HepG2 (cell line): Measurements from ENCODE around the gene ACTN4. TPM values are rescaled to one million over a fixed set of nuclear protein-coding genes. Genes with fewer than 3 reads are reported as not detected.

Source experiments
- CAMTA2 ChIP-seq: sonication (generic); formaldehyde crosslinking; IDR thresholded peaks from 2 replicates; pipeline ENCODE4 v1.4.0; 2020; ENCODE audit warnings: mild to moderate bottlenecking, missing genetic modification reagents, borderline replicate concordance
- EED ChIP-seq: sonication (generic); formaldehyde crosslinking; IDR thresholded peaks from 2 replicates; pipeline ENCODE4 v1.5.0; 2020; ENCODE audit warnings: mild to moderate bottlenecking, missing genetic modification reagents
- HNRNPK ChIP-seq: fragments of 200-400 bp; formaldehyde crosslinking; IDR thresholded peaks from 2 replicates; pipeline ENCODE4 v1.6.1; 2018; ENCODE audit warnings: low read length, low read depth, moderate library complexity, mild to moderate bottlenecking; ENCODE audit not compliant: poor library complexity, severe bottlenecking
- KDM5A ChIP-seq: fragments of 200-600 bp; sonication (generic); IDR thresholded peaks from 2 replicates; pipeline ENCODE4 v1.7.0; 2018; ENCODE audit warnings: antibody characterized with exemption, mild to moderate bottlenecking, low read length, borderline replicate concordance
- PHF8 ChIP-seq: sonication (generic); formaldehyde crosslinking; IDR thresholded peaks from 2 replicates; pipeline ENCODE4 v1.5.0; 2020; ENCODE audit warnings: missing genetic modification reagents
- POLR2A ChIP-seq, 2 experiments: IDR thresholded peaks; 2 replicates each; pipeline ENCODE4 v1.6.1; 2011; ENCODE audit warnings: low read depth in 2 of 2, low read length in 2 of 2, mild to moderate bottlenecking in 1 of 2, moderate library complexity in 1 of 2; ENCODE audit not compliant: insufficient read depth in 1 of 2
- POLR2AphosphoS2 ChIP-seq: IDR thresholded peaks from 2 replicates; pipeline ENCODE4 v1.6.1; 2011; ENCODE audit warnings: low read depth, low read length, improper control_type of control experiment
- RARG ChIP-seq: sonication (generic); formaldehyde crosslinking; IDR thresholded peaks from 2 replicates; pipeline ENCODE4 v1.4.0; 2020; ENCODE audit warnings: low read depth, mild to moderate bottlenecking, missing genetic modification reagents
- TAF1 ChIP-seq: sonication (generic); formaldehyde crosslinking; IDR thresholded peaks from 2 replicates; pipeline ENCODE4 v1.4.0; 2020; ENCODE audit warnings: missing genetic modification reagents
- ZIK1 ChIP-seq: sonication (generic); formaldehyde crosslinking; IDR thresholded peaks from 2 replicates; pipeline ENCODE4 v1.5.0; 2020; ENCODE audit warnings: mild to moderate bottlenecking, low read depth, missing genetic modification reagents, borderline replicate concordance
- ZNF232 ChIP-seq: sonication (generic); formaldehyde crosslinking; IDR thresholded peaks from 2 replicates; pipeline ENCODE4 v1.4.0; 2020; ENCODE audit warnings: missing genetic modification reagents, borderline replicate concordance
- ZNF354B ChIP-seq: sonication (generic); formaldehyde crosslinking; IDR thresholded peaks from 2 replicates; pipeline ENCODE4 v1.8.0; 2022; ENCODE audit warnings: mild to moderate bottlenecking, missing genetic modification reagents
- ZNF367 ChIP-seq: sonication (generic); formaldehyde crosslinking; IDR thresholded peaks from 2 replicates; pipeline ENCODE4 v1.4.0; 2020; ENCODE audit warnings: missing genetic modification reagents, borderline replicate concordance
- ZNF7 ChIP-seq: IDR thresholded peaks from 2 replicates; pipeline ENCODE4 v1.6.1; 2016; ENCODE audit warnings: missing biosample characterization, missing genetic modification reagents
- ZNF713 ChIP-seq: sonication (generic); formaldehyde crosslinking; IDR thresholded peaks from 2 replicates; pipeline ENCODE4 v1.4.0; 2020; ENCODE audit warnings: mild to moderate bottlenecking, missing genetic modification reagents
- ZNF749 ChIP-seq: sonication (generic); formaldehyde crosslinking; IDR thresholded peaks from 2 replicates; pipeline ENCODE4 v1.8.0; 2022; ENCODE audit warnings: mild to moderate bottlenecking, missing genetic modification reagents, moderate library complexity, borderline replicate concordance
- polyA plus RNA-seq, 8 experiments: library from polyadenylated mRNA; depleted of rRNA in 3 of 8; stranded (reverse) in 7 of 8; unstranded in 1 of 8; fragments of >200 nt; fragmentation: Illumina TruSeq in 4 of 8; extraction: Trizol in 4 of 8; gene quantifications; 2 replicates each; pipeline versions ENCODE4 v1.2.1 to v1.2.3, GENCODE V29; 2011 to 2016; ENCODE audit warnings: low read depth in 4 of 8, missing spikeins in 1 of 8, mixed read lengths in 1 of 8; ENCODE audit not compliant: insufficient read depth in 1 of 8
- total RNA-seq, 5 experiments: library from RNA; depleted of rRNA; stranded (reverse); fragments of >200 nt; fragmentation: Illumina TruSeq; extraction: Trizol; gene quantifications; 2 replicates each; pipeline ENCODE4 v1.2.3, GENCODE V29; 2016; ENCODE audit warnings: low read depth in 1 of 5
- TF ChIP-seq, protein P1 (sequence below): sonication (generic); formaldehyde crosslinking; IDR thresholded peaks from 2 replicates; pipeline ENCODE4 v1.4.0; 2020; ENCODE audit warnings: missing genetic modification reagents, borderline replicate concordance
- TF ChIP-seq, protein P2 (sequence below): sonication (generic); formaldehyde crosslinking; IDR thresholded peaks from 2 replicates; pipeline ENCODE4 v1.8.1; 2023; ENCODE audit warnings: mild to moderate bottlenecking, moderate library complexity, missing genetic modification reagents
- TF ChIP-seq, protein P3 (sequence below): sonication (generic); formaldehyde crosslinking; IDR thresholded peaks from 2 replicates; pipeline ENCODE4 v1.5.0; 2020; ENCODE audit warnings: missing genetic modification reagents
- TF ChIP-seq, protein P4 (sequence below): IDR thresholded peaks from 2 replicates; pipeline ENCODE4 v1.6.1; 2016; ENCODE audit warnings: missing biosample characterization, missing genetic modification reagents, low read depth
- TF ChIP-seq, protein P5 (sequence below): IDR thresholded peaks from 2 replicates; pipeline ENCODE4 v1.6.1; 2016; ENCODE audit warnings: low read depth, control low read depth

The ACTN4 gene
- total and polyA plus RNA-seq, 2 of the 13 experiments (the other 11 are each of a cell fraction or from before 2014, with no cell fraction given) = 171 to 192 TPM

DNA sequence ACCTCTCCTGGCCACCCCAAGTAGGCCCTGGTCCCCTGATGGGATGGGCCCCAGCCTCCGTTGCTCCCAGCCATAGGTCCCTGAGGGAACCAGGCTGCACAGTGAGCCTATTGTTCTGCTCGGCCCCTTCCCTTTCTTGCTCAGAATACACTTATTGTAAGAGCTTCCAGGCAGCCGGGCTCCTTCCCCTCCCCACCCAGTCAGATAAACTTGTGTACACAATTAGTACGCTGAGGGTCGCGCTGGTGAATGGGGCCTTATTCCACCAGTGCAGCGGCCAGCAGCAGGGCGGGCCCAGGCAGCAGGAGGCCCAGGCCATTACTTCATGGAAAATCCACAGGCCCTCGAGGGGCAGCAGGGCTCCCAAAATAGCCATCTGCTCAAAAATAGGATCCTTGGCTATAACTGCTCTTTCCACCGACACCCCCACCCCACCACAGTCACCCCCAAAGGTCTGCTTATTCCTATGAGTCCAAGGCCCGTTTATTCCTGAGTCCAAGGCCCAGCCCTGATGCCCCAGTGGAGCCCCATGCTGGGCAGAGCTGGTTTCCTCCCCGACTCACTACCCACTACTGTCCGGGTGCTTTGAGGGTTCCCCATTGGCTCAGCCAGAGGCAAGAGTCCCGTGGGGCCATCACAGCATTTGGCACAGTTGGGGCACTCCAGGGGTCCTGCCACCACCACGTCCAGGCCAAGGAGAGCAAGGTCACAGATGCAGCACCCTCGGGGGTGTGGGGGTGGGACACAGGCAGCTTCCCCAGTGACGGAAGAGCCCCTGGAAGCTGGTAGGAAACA lies 74.7 kb downstream of the ACTN4 start (continued):
- TF ChIP-seq, protein P1, sequence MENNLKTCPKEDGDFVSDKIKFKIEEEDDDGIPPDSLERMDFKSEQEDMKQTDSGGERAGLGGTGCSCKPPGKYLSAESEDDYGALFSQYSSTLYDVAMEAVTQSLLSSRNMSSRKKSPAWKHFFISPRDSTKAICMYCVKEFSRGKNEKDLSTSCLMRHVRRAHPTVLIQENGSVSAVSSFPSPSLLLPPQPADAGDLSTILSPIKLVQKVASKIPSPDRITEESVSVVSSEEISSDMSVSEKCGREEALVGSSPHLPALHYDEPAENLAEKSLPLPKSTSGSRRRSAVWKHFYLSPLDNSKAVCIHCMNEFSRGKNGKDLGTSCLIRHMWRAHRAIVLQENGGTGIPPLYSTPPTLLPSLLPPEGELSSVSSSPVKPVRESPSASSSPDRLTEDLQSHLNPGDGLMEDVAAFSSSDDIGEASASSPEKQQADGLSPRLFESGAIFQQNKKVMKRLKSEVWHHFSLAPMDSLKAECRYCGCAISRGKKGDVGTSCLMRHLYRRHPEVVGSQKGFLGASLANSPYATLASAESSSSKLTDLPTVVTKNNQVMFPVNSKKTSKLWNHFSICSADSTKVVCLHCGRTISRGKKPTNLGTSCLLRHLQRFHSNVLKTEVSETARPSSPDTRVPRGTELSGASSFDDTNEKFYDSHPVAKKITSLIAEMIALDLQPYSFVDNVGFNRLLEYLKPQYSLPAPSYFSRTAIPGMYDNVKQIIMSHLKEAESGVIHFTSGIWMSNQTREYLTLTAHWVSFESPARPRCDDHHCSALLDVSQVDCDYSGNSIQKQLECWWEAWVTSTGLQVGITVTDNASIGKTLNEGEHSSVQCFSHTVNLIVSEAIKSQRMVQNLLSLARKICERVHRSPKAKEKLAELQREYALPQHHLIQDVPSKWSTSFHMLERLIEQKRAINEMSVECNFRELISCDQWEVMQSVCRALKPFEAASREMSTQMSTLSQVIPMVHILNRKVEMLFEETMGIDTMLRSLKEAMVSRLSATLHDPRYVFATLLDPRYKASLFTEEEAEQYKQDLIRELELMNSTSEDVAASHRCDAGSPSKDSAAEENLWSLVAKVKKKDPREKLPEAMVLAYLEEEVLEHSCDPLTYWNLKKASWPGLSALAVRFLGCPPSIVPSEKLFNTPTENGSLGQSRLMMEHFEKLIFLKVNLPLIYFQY = peak; percentile 54; the same call in 1 of the 2 replicates
- TF ChIP-seq, protein P2, sequence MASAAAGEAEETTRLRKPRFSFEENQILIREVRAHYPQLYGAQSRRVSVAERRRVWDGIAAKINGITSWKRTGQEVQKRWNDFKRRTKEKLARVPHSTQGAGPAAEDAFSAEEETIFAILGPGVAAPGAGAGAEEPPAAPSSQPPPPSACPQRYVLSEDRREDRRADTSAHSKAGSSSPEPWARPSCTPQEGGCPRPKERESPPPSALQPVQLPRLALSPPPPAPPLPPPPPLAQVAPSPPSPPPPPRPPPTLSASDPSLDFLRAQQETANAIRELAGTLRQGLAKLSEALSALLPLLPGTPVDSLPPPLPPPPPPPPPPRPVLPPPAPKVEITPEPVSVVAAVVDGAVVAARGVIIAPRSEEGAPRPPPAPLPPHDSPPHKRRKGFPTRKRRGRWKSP (CRISPR knock-in tag) = no peak; the same call in 1 of the 2 replicates
- TF ChIP-seq EED (CRISPR knock-in tag) (no peak), ZNF713 (CRISPR knock-in tag) (no peak), POLR2AphosphoS2 (no peak), TAF1 (CRISPR knock-in tag) (no peak; the same call in 1 of the 2 replicates), HNRNPK (no peak), ZIK1 (CRISPR knock-in tag) (no peak), ZNF232 (CRISPR knock-in tag) (no peak; the same call in 1 of the 2 replicates), POLR2A (IDR thresholded peaks at IDR 0.05; ENCODE audit: insufficient read depth in 1 of 2, low read depth in 2 of 2, low read length in 2 of 2) (peak in 1 of 2 experiments; percentile 40; a peak in 1 of 4 replicates), ZNF354B (no peak), ZNF367 (no peak), RARG (CRISPR knock-in tag) (no peak), PHF8 (CRISPR knock-in tag) (peak; percentile 40; the same call in 1 of the 2 replicates), ZNF7 (no peak), KDM5A (no peak), CAMTA2 (CRISPR knock-in tag) (no peak), ZNF749 (CRISPR knock-in tag) (peak; percentile 53; the same call in 1 of the 2 replicates)
- TF ChIP-seq, protein P3, sequence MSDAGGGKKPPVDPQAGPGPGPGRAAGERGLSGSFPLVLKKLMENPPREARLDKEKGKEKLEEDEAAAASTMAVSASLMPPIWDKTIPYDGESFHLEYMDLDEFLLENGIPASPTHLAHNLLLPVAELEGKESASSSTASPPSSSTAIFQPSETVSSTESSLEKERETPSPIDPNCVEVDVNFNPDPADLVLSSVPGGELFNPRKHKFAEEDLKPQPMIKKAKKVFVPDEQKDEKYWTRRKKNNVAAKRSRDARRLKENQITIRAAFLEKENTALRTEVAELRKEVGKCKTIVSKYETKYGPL (CRISPR knock-in tag) = no peak
- TF ChIP-seq, protein P4, sequence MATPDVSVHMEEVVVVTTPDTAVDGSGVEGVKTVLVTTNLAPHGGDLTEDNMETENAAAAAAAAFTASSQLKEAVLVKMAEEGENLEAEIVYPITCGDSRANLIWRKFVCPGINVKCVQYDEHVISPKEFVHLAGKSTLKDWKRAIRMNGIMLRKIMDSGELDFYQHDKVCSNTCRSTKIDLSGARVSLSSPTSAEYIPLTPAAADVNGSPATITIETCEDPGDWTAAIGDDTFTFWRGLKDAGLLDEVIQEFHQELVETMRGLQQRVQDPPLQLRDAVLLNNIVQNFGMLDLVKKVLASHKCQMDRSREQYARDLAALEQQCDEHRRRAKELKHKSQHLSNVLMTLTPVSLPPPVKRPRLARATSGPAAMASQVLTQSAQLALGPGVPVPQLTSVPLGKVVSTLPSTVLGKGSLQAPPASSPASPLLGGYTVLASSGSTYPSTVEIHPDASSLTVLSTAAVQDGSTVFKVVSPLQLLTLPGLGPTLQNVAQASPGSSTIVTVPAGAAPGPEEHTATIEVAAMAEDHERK (CRISPR knock-in tag) = no peak
- TF ChIP-seq, protein P5, sequence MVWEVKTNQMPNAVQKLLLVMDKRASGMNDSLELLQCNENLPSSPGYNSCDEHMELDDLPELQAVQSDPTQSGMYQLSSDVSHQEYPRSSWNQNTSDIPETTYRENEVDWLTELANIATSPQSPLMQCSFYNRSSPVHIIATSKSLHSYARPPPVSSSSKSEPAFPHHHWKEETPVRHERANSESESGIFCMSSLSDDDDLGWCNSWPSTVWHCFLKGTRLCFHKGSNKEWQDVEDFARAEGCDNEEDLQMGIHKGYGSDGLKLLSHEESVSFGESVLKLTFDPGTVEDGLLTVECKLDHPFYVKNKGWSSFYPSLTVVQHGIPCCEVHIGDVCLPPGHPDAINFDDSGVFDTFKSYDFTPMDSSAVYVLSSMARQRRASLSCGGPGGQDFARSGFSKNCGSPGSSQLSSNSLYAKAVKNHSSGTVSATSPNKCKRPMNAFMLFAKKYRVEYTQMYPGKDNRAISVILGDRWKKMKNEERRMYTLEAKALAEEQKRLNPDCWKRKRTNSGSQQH (CRISPR knock-in tag) = no peak
